Uterus (tissue), 4 donors: ENCODE data around the gene MTG1. TPM values are rescaled to one million over a fixed set of nuclear protein-coding genes. Genes with fewer than 3 reads are reported as not detected.

Experiments
- DNase-seq, 2 donors: peaks; one replicate each; pipeline ENCODE4 v3.0.0-alpha.2; 2019 to 2020
- H3K27ac ChIP-seq, 2 donors: fragments of 200-600 bp; sonication (generic); 1 replicate in 1 of 2; 2 replicates in 1 of 2; pipeline ENCODE4 v1.5.1; 2016 to 2018
- H3K27me3 ChIP-seq, 2 donors: fragments of 200-600 bp; sonication (generic); one replicate each; pipeline ENCODE4 v1.5.1; 2018 to 2019; ENCODE audit warnings: control low read depth in 1 of 2
- H3K36me3 ChIP-seq, 2 donors: fragments of 200-600 bp; sonication (generic); one replicate each; pipeline ENCODE4 v1.5.1; 2019; ENCODE audit warnings: control low read depth in 1 of 2
- H3K4me1 ChIP-seq, 2 donors: fragments of 200-600 bp; sonication (generic); one replicate each; pipeline ENCODE4 v1.5.1; 2018 to 2019; ENCODE audit warnings: control low read depth in 1 of 2
- H3K4me3 ChIP-seq, 2 donors: fragments of 200-600 bp; sonication (generic); 1 replicate in 1 of 2; 2 replicates in 1 of 2; pipeline ENCODE4 v1.5.1; 2018 to 2019; ENCODE audit warnings: mild to moderate bottlenecking in 1 of 2
- H3K9me3 ChIP-seq, 2 donors: fragments of 200-600 bp; sonication (generic); one replicate each; pipeline ENCODE4 v1.5.1; 2019; ENCODE audit warnings: control low read depth in 1 of 2
- CTCF ChIP-seq, 4 experiments: fragments of 200-600 bp in 2 of 4; fragments of 450-650 bp in 2 of 4; sonication (generic) in 2 of 4; IDR thresholded peaks; one replicate each; pipeline ENCODE4 v1.5.1; 2016 to 2019; ENCODE audit warnings: antibody characterized with exemption in 4 of 4, mild to moderate bottlenecking in 2 of 4, moderate library complexity in 1 of 4
- POLR2A ChIP-seq, 2 donors: fragments of 450-650 bp; IDR thresholded peaks; one replicate each; pipeline ENCODE4 v1.6.1; 2016; ENCODE audit warnings: antibody characterized with exemption in 2 of 2, mild to moderate bottlenecking in 1 of 2, moderate library complexity in 1 of 2
- intact Hi-C: fragments of 100-400 bp; cut with DNase I; formaldehyde crosslinking; loops from one replicate; pipeline ENCODE4 v1.15.1; 2023; ENCODE audit warnings: low total_unique reads
- total RNA-seq, 4 donors: library from RNA; depleted of rRNA in 3 of 4; stranded (reverse); fragments of >200 nt in 3 of 4; gene quantifications; one replicate each; pipeline versions ENCODE4 v1.1.0 to v1.2.4, GENCODE V29; 2014 to 2023
- donor health status: DM: yes; HTN: yes; CAD: no.

The MTG1 gene
- total RNA-seq, 4 donors from 2014 or later = 14.6 to 50.1 (median 32.6) TPM

GRCh38 chr10:133359554-133359971 is 34.4 kb upstream of the MTG1 start:
- Histone ChIP-seq H3K27ac (no peak overlapping the region), H3K4me1 (no peaks in the 10 kb centered on the region)

GRCh38 chr10:133359972-133360610 is 33.9 kb upstream of the MTG1 start:
- no peaks in the 10 kb centered on the region for H3K9me3 ChIP-seq
- no peak overlapping the region for H3K4me3 ChIP-seq
- no peaks in the 10 kb centered on the region for H3K4me1 ChIP-seq
- no peaks in the 10 kb centered on the region for H3K27me3 ChIP-seq
- no peaks in the 10 kb centered on the region for H3K36me3 ChIP-seq
- no peak for TF ChIP-seq POLR2A (IDR thresholded peaks at IDR 0.05)
- TF ChIP-seq CTCF (IDR thresholded peaks at IDR 0.05) = no peak
- H3K27ac ChIP-seq = no peak overlapping the region
- intact Hi-C loops = no loop called here
- DNase-seq = no peak

More at GRCh38 chr10:133359554-133359971, 34.4 kb upstream of the MTG1 start:
- Histone ChIP-seq H3K4me3 (no peak overlapping the region), H3K36me3 (no peaks in the 10 kb centered on the region), H3K27me3 (no peaks in the 10 kb centered on the region), H3K9me3 (no peaks in the 10 kb centered on the region)
- no peak for DNase-seq
- intact Hi-C loops = no loop called here
- TF ChIP-seq CTCF (IDR thresholded peaks at IDR 0.05) (no peak), POLR2A (IDR thresholded peaks at IDR 0.05) (no peak)

- Histone ChIP-seq H3K4me1 (no peaks in the 10 kb centered on the region), H3K4me3 (no peak overlapping the region), H3K9me3 (no peaks in the 10 kb centered on the region), H3K27me3 (no peaks in the 10 kb centered on the region), H3K27ac (no peak overlapping the region), H3K36me3 (no peaks in the 10 kb centered on the region)
- no peak for TF ChIP-seq POLR2A (IDR thresholded peaks at IDR 0.05)
- no peak for TF ChIP-seq CTCF (IDR thresholded peaks at IDR 0.05)
- DNase-seq = no peak
- intact Hi-C loops = no loop called here
Measured at GRCh38 chr10:133361227-133361626, 32.7 kb upstream of the MTG1 start.

- Histone ChIP-seq H3K4me3 (no peak overlapping the region), H3K36me3 (no peaks in the 10 kb centered on the region), H3K27me3 (no peaks in the 10 kb centered on the region), H3K4me1 (no peaks in the 10 kb centered on the region), H3K9me3 (no peaks in the 10 kb centered on the region), H3K27ac (no peak overlapping the region)
- intact Hi-C loops = no loop called here
- DNase-seq = no peak
- no peak for TF ChIP-seq POLR2A (IDR thresholded peaks at IDR 0.05)
- TF ChIP-seq CTCF (IDR thresholded peaks at IDR 0.05) = no peak
Measured at GRCh38 chr10:133361773-133362441, 32.0 kb upstream of the MTG1 start.

GRCh38 chr10:133362846-133363245 is 31.1 kb upstream of the MTG1 start:
- Histone ChIP-seq H3K27me3 (no peaks in the 10 kb centered on the region), H3K36me3 (no peaks in the 10 kb centered on the region), H3K9me3 (no peaks in the 10 kb centered on the region), H3K27ac (no peak overlapping the region), H3K4me1 (no peaks in the 10 kb centered on the region), H3K4me3 (no peak overlapping the region)
- TF ChIP-seq POLR2A (IDR thresholded peaks at IDR 0.05) (no peak), CTCF (IDR thresholded peaks at IDR 0.05) (no peak)
- intact Hi-C loops = no loop called here
- DNase-seq = no peak
